H9 (cell line): ENCODE results near the gene RIPPLY2. TPM values are rescaled to one million over a fixed set of nuclear protein-coding genes. Genes with fewer than 3 reads are reported as not detected.

Source experiments
- DNase-seq: peaks from one replicate; pipeline ENCODE4 v3.0.0-alpha.2; 2017
- H2AFZ ChIP-seq: one replicate; pipeline ENCODE4 v1.6.1; 2013; ENCODE audit warnings: mild to moderate bottlenecking, low read length, control low read depth, moderate library complexity
- H2AK5ac ChIP-seq: 2 replicates; pipeline ENCODE4 v1.6.1; 2013; ENCODE audit warnings: low read length, control low read depth, mixed read lengths; ENCODE audit not compliant: insufficient read length
- H2BK120ac ChIP-seq: one replicate; pipeline ENCODE4 v1.6.1; 2013; ENCODE audit warnings: low read depth, mild to moderate bottlenecking, low read length, control low read depth, inconsistent platforms; ENCODE audit not compliant: poor library complexity, severe bottlenecking
- H2BK12ac ChIP-seq: 2 replicates; pipeline ENCODE4 v1.6.1; 2013; ENCODE audit warnings: low read length, control low read depth, mixed read lengths, low read depth; ENCODE audit not compliant: insufficient read length
- H2BK15ac ChIP-seq: 2 replicates; pipeline ENCODE4 v1.6.1; 2013; ENCODE audit warnings: low read depth, low read length, control low read depth
- H2BK20ac ChIP-seq: one replicate; pipeline ENCODE4 v1.6.1; 2013; ENCODE audit warnings: low read depth, mild to moderate bottlenecking, low read length, control low read depth, inconsistent platforms; ENCODE audit not compliant: poor library complexity, severe bottlenecking
- H2BK5ac ChIP-seq: 2 replicates; pipeline ENCODE4 v1.6.1; 2013; ENCODE audit warnings: low read length, control low read depth, mixed read lengths; ENCODE audit not compliant: insufficient read length
- H3K14ac ChIP-seq: 2 replicates; pipeline ENCODE4 v1.6.1; 2013; ENCODE audit warnings: low read length, control low read depth; ENCODE audit not compliant: insufficient read depth
- H3K18ac ChIP-seq: 2 replicates; pipeline ENCODE4 v1.6.1; 2013; ENCODE audit warnings: low read depth, mild to moderate bottlenecking, mixed read lengths, low read length, control low read depth; ENCODE audit not compliant: insufficient read length
- H3K23ac ChIP-seq: 2 replicates; pipeline ENCODE4 v1.6.1; 2013; ENCODE audit warnings: low read length, control low read depth, mixed read lengths, low read depth; ENCODE audit not compliant: insufficient read length
- H3K23me2 ChIP-seq: 2 replicates; pipeline ENCODE4 v1.6.1; 2013; ENCODE audit warnings: low read depth, mild to moderate bottlenecking, mixed read lengths, low read length, control low read depth; ENCODE audit not compliant: insufficient read length, poor library complexity, severe bottlenecking
- H3K27ac ChIP-seq: 2 replicates; pipeline ENCODE4 v1.5.1; 2013; ENCODE audit warnings: low read length, control low read depth, mixed read lengths, low read depth; ENCODE audit not compliant: insufficient read length
- H3K27me3 ChIP-seq: 2 replicates; pipeline ENCODE4 v1.6.1; 2013; ENCODE audit warnings: low read length, control low read depth, inconsistent platforms; ENCODE audit not compliant: insufficient read depth
- H3K4ac ChIP-seq: 2 replicates; pipeline ENCODE4 v1.6.1; 2013; ENCODE audit warnings: low read depth, mild to moderate bottlenecking, control low read depth, inconsistent platforms, low read length, moderate library complexity
- H3K4me1 ChIP-seq: 2 replicates; pipeline ENCODE4 v1.6.1; 2013; ENCODE audit warnings: low read length, control low read depth, inconsistent platforms; ENCODE audit not compliant: insufficient read depth
- H3K4me2 ChIP-seq: 2 replicates; pipeline ENCODE4 v1.6.1; 2013; ENCODE audit warnings: low read length, control low read depth, mixed read lengths; ENCODE audit not compliant: insufficient read length, insufficient read depth
- H3K56ac ChIP-seq: 2 replicates; pipeline ENCODE4 v1.6.1; 2013; ENCODE audit warnings: low read depth, mild to moderate bottlenecking, mixed read lengths, low read length, control low read depth; ENCODE audit not compliant: insufficient read length
- H3K79me1 ChIP-seq: 2 replicates; pipeline ENCODE4 v1.6.1; 2013; ENCODE audit warnings: low read depth, mild to moderate bottlenecking, moderate library complexity, low read length, control low read depth, inconsistent platforms; ENCODE audit not compliant: insufficient read depth, poor library complexity, severe bottlenecking
- H3K79me2 ChIP-seq: 2 replicates; pipeline ENCODE4 v1.6.1; 2013; ENCODE audit warnings: low read length, control low read depth, inconsistent platforms; ENCODE audit not compliant: insufficient read depth
- H3K9ac ChIP-seq: 2 replicates; pipeline ENCODE4 v1.6.1; 2013; ENCODE audit warnings: low read length, control low read depth, mixed read lengths; ENCODE audit not compliant: insufficient read length; ENCODE audit errors: extremely low read depth
- H3K9me3 ChIP-seq: one replicate; pipeline ENCODE4 v1.6.1; 2013; ENCODE audit warnings: low read depth, low read length, inconsistent platforms; ENCODE audit not compliant: control insufficient read depth
- H3T11ph ChIP-seq: one replicate; pipeline ENCODE4 v1.6.1; 2013; ENCODE audit warnings: mild to moderate bottlenecking, low read length, control low read depth, inconsistent platforms
- H4K20me1 ChIP-seq: one replicate; pipeline ENCODE4 v1.6.1; 2013; ENCODE audit not compliant: control insufficient read depth, insufficient read length, insufficient read depth
- H4K5ac ChIP-seq: 2 replicates; pipeline ENCODE4 v1.6.1; 2013; ENCODE audit warnings: low read depth, mild to moderate bottlenecking, mixed read lengths, low read length, control low read depth; ENCODE audit not compliant: insufficient read length
- H4K8ac ChIP-seq: replicated peaks from 2 replicates; pipeline ENCODE4 v1.6.1; 2013; ENCODE audit warnings: low read length, control low read depth, mixed read lengths, low read depth; ENCODE audit not compliant: insufficient read length
- H4K91ac ChIP-seq: 2 replicates; pipeline ENCODE4 v1.6.1; 2013; ENCODE audit warnings: low read depth, mild to moderate bottlenecking, moderate library complexity, mixed read lengths, low read length, control low read depth; ENCODE audit not compliant: insufficient read length
- H3K27ac Mint-ChIP-seq, 3 experiments: 2 replicates in 2 of 3; 3 replicates in 1 of 3; pipeline ENCODE4 v1.8.0; 2020 to 2021; ENCODE audit warnings: mixed read lengths in 3 of 3, mild to moderate bottlenecking in 1 of 3, moderate library complexity in 1 of 3
- H3K27me3 Mint-ChIP-seq: 2 replicates; pipeline ENCODE4 v1.8.0; 2021; ENCODE audit warnings: low read depth, mild to moderate bottlenecking, moderate library complexity, mixed read lengths
- H3K36me3 Mint-ChIP-seq, 3 experiments: 2 replicates in 2 of 3; 3 replicates in 1 of 3; pipeline ENCODE4 v1.8.0; 2020 to 2021; ENCODE audit warnings: low read depth in 3 of 3, mixed read lengths in 3 of 3; ENCODE audit not compliant: insufficient read depth in 1 of 3
- H3K4me1 Mint-ChIP-seq, 2 experiments: 2 replicates each; pipeline ENCODE4 v1.8.0; 2020; ENCODE audit warnings: mixed read lengths in 2 of 2
- H3K4me3 Mint-ChIP-seq, 2 experiments: 2 replicates in 1 of 2; 3 replicates in 1 of 2; pipeline ENCODE4 v1.8.0; 2020 to 2021; ENCODE audit warnings: mild to moderate bottlenecking in 2 of 2, mixed read lengths in 2 of 2, moderate library complexity in 1 of 2
- H3K9me3 Mint-ChIP-seq, 2 experiments: 2 replicates in 1 of 2; 3 replicates in 1 of 2; pipeline ENCODE4 v1.8.0; 2020; ENCODE audit warnings: mild to moderate bottlenecking in 2 of 2, mixed read lengths in 2 of 2, moderate library complexity in 1 of 2
- CTCF ChIP-seq: fragments of 200-600 bp; sonication (generic); conservative IDR thresholded peaks from 3 replicates; pipeline ENCODE4 v1.8.0; 2021; ENCODE audit warnings: antibody characterized with exemption, mild to moderate bottlenecking
- total RNA-seq: library from RNA; stranded (reverse); gene quantifications from 2 replicates; pipeline ENCODE4 v1.2.1, GENCODE V29; 2021

The RIPPLY2 gene
- total RNA-seq, 1 experiment from 2014 or later, result 0.90 TPM

- H2BK20ac ChIP-seq, result no peak overlapping the region
- no peak overlapping the region for H2BK12ac ChIP-seq
- Mint-ChIP-seq H3K4me3 (no peak overlapping the region), H3K27me3 (no peaks in the 10 kb centered on the region), H3K9me3 (peaks cover 20% of the 10 kb centered on the region in 2 experiments), H3K36me3 (peaks cover 39 to 51% (median 44%) of the 10 kb centered on the region in 3 experiments), H3K4me1 (peaks cover 4 to 5% of the 10 kb centered on the region in 2 experiments), H3K27ac (no peak overlapping the region)
- no peak overlapping the region for H3K9ac ChIP-seq
- no peak overlapping the region for H3K14ac ChIP-seq
- H3K9me3 ChIP-seq, result peaks cover 23% of the 10 kb centered on the region
- H4K5ac ChIP-seq, result no peak overlapping the region
- no peaks in the 10 kb centered on the region for H4K20me1 ChIP-seq
- H2BK120ac ChIP-seq, result no peak overlapping the region
- H3K27ac ChIP-seq, result no peak overlapping the region
- no peaks in the 10 kb centered on the region for H3K79me2 ChIP-seq
- DNase-seq, result no peak
- no peaks in the 10 kb centered on the region for H3K23me2 ChIP-seq
- no peak overlapping the region for H4K8ac ChIP-seq
- H2AK5ac ChIP-seq, result no peak overlapping the region
- H3K56ac ChIP-seq, result no peak overlapping the region
- no peak overlapping the region for H3K23ac ChIP-seq
- H4K91ac ChIP-seq, result no peak overlapping the region
- H2BK5ac ChIP-seq, result no peak overlapping the region
- H3K4me1 ChIP-seq, result no peaks in the 10 kb centered on the region
- no peak for TF ChIP-seq CTCF
- H3K79me1 ChIP-seq, result no peaks in the 10 kb centered on the region
- H3K18ac ChIP-seq, result no peak overlapping the region
- no peak overlapping the region for H3K4ac ChIP-seq
- no peak overlapping the region for H2BK15ac ChIP-seq
- H3K27me3 ChIP-seq, result no peaks in the 10 kb centered on the region
- no peak overlapping the region for H3K4me2 ChIP-seq
- H3T11ph ChIP-seq, result no peak overlapping the region
- H2AFZ ChIP-seq, result no peak overlapping the region
Measured at GRCh38 chr6:83867043-83867442, 13.9 kb downstream of the RIPPLY2 start.
